ENCODE data around the gene ENTHD1. TPM values are rescaled to one million over a fixed set of nuclear protein-coding genes. Genes with fewer than 3 reads are reported as not detected.

ENTHD1 gene
- total RNA-seq: not detected

GRCh38 chr22:39893526-39893925 lies at the start of gene ENTHD1:
Gene ENTHD1 (minus strand): TSS chr22:39893760. CDS start chr22:39887748, 6,012 bp downstream.
- intact Hi-C loops (cut with DNase I): no loop called here
- WGBS, 2 donors: 87 to 92% methylated on average over 4 to 15 of the region's 20 CpGs
- Histone ChIP-seq H3K27ac (no peak within 1 kb of the TSS), H3K4me3 (no peak within 1 kb of the TSS), H3K9me3 (no peaks in the 10 kb centered on the region), H3K27me3 (peaks cover 0 to 4% (median 0%) of the 10 kb centered on the region in 4 donors), H3K36me3 (no peaks in the 10 kb centered on the region), H3K4me1 (no peaks in the 10 kb centered on the region)
- DNase-seq: no peak
- TF ChIP-seq CTCF (IDR thresholded peaks at IDR 0.05) (no peak), POLR2A (IDR thresholded peaks at IDR 0.05) (no peak)

- no peak for DNase-seq
- Histone ChIP-seq H3K9me3 (no peaks in the 10 kb centered on the region), H3K36me3 (no peaks in the 10 kb centered on the region), H3K27me3 (peaks cover 0 to 5% (median 0%) of the 10 kb centered on the region in 4 donors), H3K4me1 (peaks cover 0 to 9% (median 0%) of the 10 kb centered on the region in 3 donors), H3K4me3 (no peak overlapping the region), H3K27ac (no peak overlapping the region)
- intact Hi-C loops (cut with DNase I): no loop called here
- TF ChIP-seq POLR2A (IDR thresholded peaks at IDR 0.05) (no peak), CTCF (IDR thresholded peaks at IDR 0.05) (no peak)
- 80 to 87% methylated on average over 5 of the region's 5 CpGs for WGBS, 2 donors
These were observed 49.8 kb upstream of the ENTHD1 start for GRCh38 chr22:39943337-39943736.

- H3K9me3 ChIP-seq: no peaks in the 10 kb centered on the region
- intact Hi-C loops (cut with DNase I): no loop called here
- WGBS, 2 donors: 82 to 89% methylated on average over 8 of the region's 8 CpGs
- H3K27ac ChIP-seq: no peak overlapping the region
- H3K36me3 ChIP-seq: no peaks in the 10 kb centered on the region
- no peak for TF ChIP-seq CTCF (IDR thresholded peaks at IDR 0.05)
- no peak for TF ChIP-seq POLR2A (IDR thresholded peaks at IDR 0.05)
- peaks cover 0 to 11% (median 0%) of the 10 kb centered on the region in 3 donors for H3K4me1 ChIP-seq
- DNase-seq: no peak
- H3K4me3 ChIP-seq: no peak overlapping the region
- peaks cover 0 to 12% (median 0%) of the 10 kb centered on the region in 4 donors for H3K27me3 ChIP-seq
These were observed 49.1 kb upstream of the ENTHD1 start for GRCh38 chr22:39942439-39943230.

- 88 to 91% methylated on average over 2 of the region's 2 CpGs for WGBS, 2 donors
- Histone ChIP-seq H3K27me3 (peaks cover 0 to 21% (median 0%) of the 10 kb centered on the region in 4 donors), H3K27ac (no peak overlapping the region), H3K4me3 (no peak overlapping the region), H3K4me1 (peaks cover 0 to 6% (median 0%) of the 10 kb centered on the region in 3 donors), H3K9me3 (no peaks in the 10 kb centered on the region), H3K36me3 (no peaks in the 10 kb centered on the region)
- no peak for DNase-seq
- intact Hi-C loops (cut with DNase I): no loop called here
- TF ChIP-seq CTCF (IDR thresholded peaks at IDR 0.05) (no peak), POLR2A (IDR thresholded peaks at IDR 0.05) (no peak)
These were observed 48.0 kb upstream of the ENTHD1 start for GRCh38 chr22:39941601-39942000.

GRCh38 chr22:39940757-39941305 lies 47.3 kb upstream of the ENTHD1 start:
- H3K4me1 ChIP-seq: peaks cover 0 to 3% (median 0%) of the 10 kb centered on the region in 3 donors
- peaks cover 0 to 29% (median 0%) of the 10 kb centered on the region in 4 donors for H3K27me3 ChIP-seq
- H3K9me3 ChIP-seq: no peaks in the 10 kb centered on the region
- H3K27ac ChIP-seq: no peak overlapping the region
- no peaks in the 10 kb centered on the region for H3K36me3 ChIP-seq
- TF ChIP-seq CTCF (IDR thresholded peaks at IDR 0.05): peak in 1 of 6 experiments; percentile 12
- no peak for TF ChIP-seq POLR2A (IDR thresholded peaks at IDR 0.05)
- H3K4me3 ChIP-seq: no peak overlapping the region
- WGBS, 2 donors: 51 to 67% methylated on average over 9 of the region's 9 CpGs
- intact Hi-C loops (cut with DNase I): no loop called here
- DNase-seq: no peak
